HUES64 (cell line): ENCODE results near the gene FGD4.

Experiments
- H3K27ac ChIP-seq: 2 replicates; pipeline ENCODE4 v1.7.0; 2013; ENCODE audit warnings: low read depth, low read length, inconsistent platforms
- H3K27me3 ChIP-seq: 2 replicates; pipeline ENCODE4 v1.6.1; 2013; ENCODE audit warnings: mild to moderate bottlenecking, low read length; ENCODE audit not compliant: insufficient read depth
- H3K36me3 ChIP-seq: 2 replicates; pipeline ENCODE4 v1.6.1; 2013; ENCODE audit warnings: mild to moderate bottlenecking, low read length; ENCODE audit not compliant: insufficient read depth
- H3K4me1 ChIP-seq: 2 replicates; pipeline ENCODE4 v1.6.1; 2013; ENCODE audit warnings: mild to moderate bottlenecking, low read length, moderate library complexity; ENCODE audit not compliant: insufficient read depth
- H3K4me3 ChIP-seq: 2 replicates; pipeline ENCODE4 v1.5.1; 2013; ENCODE audit warnings: mild to moderate bottlenecking, low read length, moderate library complexity
- H3K9ac ChIP-seq: 2 replicates; pipeline ENCODE4 v1.6.1; 2013; ENCODE audit warnings: mild to moderate bottlenecking, low read depth, low read length
- H3K9me3 ChIP-seq: 2 replicates; pipeline ENCODE4 v1.6.1; 2013; ENCODE audit warnings: low read depth, low read length; ENCODE audit not compliant: insufficient read depth
- WGBS: fragments of 150-250, 120-280 bp; methylation state at CpG from one replicate; pipeline ENCODE4 v1.1.7; 2013; ENCODE audit warnings: missing lambda C conversion rate; 5-methylcytosine and 5-hydroxymethylcytosine counted together

The FGD4 gene

GRCh38 chr12:32588604-32589003 is 189.2 kb downstream of the FGD4 start:
- H3K27ac ChIP-seq: no peak overlapping the region
- H3K4me3 ChIP-seq: no peak overlapping the region
- H3K27me3 ChIP-seq: no peaks in the 10 kb centered on the region
- H3K36me3 ChIP-seq: peaks cover 55% of the 10 kb centered on the region
- no peaks in the 10 kb centered on the region for H3K4me1 ChIP-seq
- H3K9ac ChIP-seq: no peak overlapping the region
- 88% methylated on average over 3 of the region's 3 CpGs for WGBS
- no peaks in the 10 kb centered on the region for H3K9me3 ChIP-seq

- Histone ChIP-seq H3K27ac (no peak overlapping the region), H3K27me3 (no peaks in the 10 kb centered on the region), H3K9me3 (no peaks in the 10 kb centered on the region), H3K4me1 (no peaks in the 10 kb centered on the region), H3K4me3 (no peak overlapping the region), H3K36me3 (peaks cover 56% of the 10 kb centered on the region), H3K9ac (no peak overlapping the region)
- WGBS: 81% methylated on average over 4 of the region's 4 CpGs
Observed at GRCh38 chr12:32589165-32589865, 190.0 kb downstream of the FGD4 start.

- Histone ChIP-seq H3K27ac (no peak overlapping the region), H3K36me3 (peaks cover 68% of the 10 kb centered on the region), H3K4me1 (no peaks in the 10 kb centered on the region), H3K27me3 (no peaks in the 10 kb centered on the region), H3K9me3 (no peaks in the 10 kb centered on the region), H3K9ac (no peak overlapping the region), H3K4me3 (no peak overlapping the region)
- WGBS: 94% methylated on average over 2 of the region's 2 CpGs
Observed at GRCh38 chr12:32595251-32595650, 195.9 kb downstream of the FGD4 start.

GRCh38 chr12:32596030-32596429 is 196.7 kb downstream of the FGD4 start:
- Histone ChIP-seq H3K9me3 (no peaks in the 10 kb centered on the region), H3K27me3 (no peaks in the 10 kb centered on the region), H3K27ac (no peak overlapping the region), H3K9ac (no peak overlapping the region), H3K4me3 (no peak overlapping the region), H3K4me1 (no peaks in the 10 kb centered on the region), H3K36me3 (peaks cover 68% of the 10 kb centered on the region)
- WGBS: 72% methylated on average over 1 of the region's 1 CpG

- Histone ChIP-seq H3K27me3 (no peaks in the 10 kb centered on the region), H3K4me1 (no peaks in the 10 kb centered on the region)
Observed at GRCh38 chr12:32598688-32599087, 199.3 kb downstream of the FGD4 start.

GRCh38 chr12:32600681-32601080 is 201.3 kb downstream of the FGD4 start:
- Histone ChIP-seq H3K27me3 (no peaks in the 10 kb centered on the region), H3K9me3 (no peaks in the 10 kb centered on the region), H3K4me1 (peaks cover 4% of the 10 kb centered on the region; the same call in 1 of the 2 replicates), H3K36me3 (peaks cover 75% of the 10 kb centered on the region), H3K4me3 (no peak overlapping the region), H3K27ac (no peak overlapping the region), H3K9ac (no peak overlapping the region)
- 93% methylated on average over 1 of the region's 2 CpGs for WGBS

More at GRCh38 chr12:32598688-32599087, 199.3 kb downstream of the FGD4 start:
- peaks cover 71% of the 10 kb centered on the region for H3K36me3 ChIP-seq
- 100% methylated on average over 1 of the region's 1 CpG for WGBS
- H3K4me3 ChIP-seq: no peak overlapping the region
- no peak overlapping the region for H3K9ac ChIP-seq
- no peaks in the 10 kb centered on the region for H3K9me3 ChIP-seq
- H3K27ac ChIP-seq: no peak overlapping the region

GRCh38 chr12:32603071-32603470 is 203.7 kb downstream of the FGD4 start:
- Histone ChIP-seq H3K4me1 (peaks cover 4% of the 10 kb centered on the region; the same call in 1 of the 2 replicates), H3K9me3 (no peaks in the 10 kb centered on the region), H3K36me3 (peaks cover 82% of the 10 kb centered on the region), H3K9ac (no peak overlapping the region), H3K27me3 (no peaks in the 10 kb centered on the region), H3K4me3 (no peak overlapping the region), H3K27ac (no peak overlapping the region)
- WGBS: 95% methylated on average over 3 of the region's 3 CpGs

- Histone ChIP-seq H3K4me3 (no peak overlapping the region), H3K27ac (no peak overlapping the region), H3K9me3 (no peaks in the 10 kb centered on the region), H3K9ac (no peak overlapping the region), H3K4me1 (peaks cover 4% of the 10 kb centered on the region; the same call in 1 of the 2 replicates), H3K36me3 (peaks cover 82% of the 10 kb centered on the region), H3K27me3 (no peaks in the 10 kb centered on the region)
- WGBS: 91% methylated on average over 2 of the region's 2 CpGs
Observed at GRCh38 chr12:32603858-32604257, 204.5 kb downstream of the FGD4 start.

- Histone ChIP-seq H3K27me3 (no peaks in the 10 kb centered on the region), H3K4me3 (no peak overlapping the region), H3K36me3 (peaks cover 88% of the 10 kb centered on the region), H3K27ac (no peak overlapping the region), H3K4me1 (peaks cover 4% of the 10 kb centered on the region; the same call in 1 of the 2 replicates), H3K9ac (no peak overlapping the region), H3K9me3 (no peaks in the 10 kb centered on the region)
- 65% methylated on average over 2 of the region's 2 CpGs for WGBS
Observed at GRCh38 chr12:32604565-32604964, 205.2 kb downstream of the FGD4 start.

GRCh38 chr12:32605326-32606095 is 206.2 kb downstream of the FGD4 start:
- Histone ChIP-seq H3K27me3 (no peaks in the 10 kb centered on the region), H3K36me3 (peaks cover 89% of the 10 kb centered on the region), H3K4me1 (peaks cover 4% of the 10 kb centered on the region; the same call in 1 of the 2 replicates), H3K9me3 (no peaks in the 10 kb centered on the region), H3K4me3 (no peak overlapping the region), H3K9ac (no peak overlapping the region), H3K27ac (no peak overlapping the region; the same call in 1 of the 2 replicates)
- 98% methylated on average over 3 of the region's 3 CpGs for WGBS

- H3K27ac ChIP-seq: no peak overlapping the region
- no peaks in the 10 kb centered on the region for H3K27me3 ChIP-seq
- peaks cover 4% of the 10 kb centered on the region; the same call in 1 of the 2 replicates for H3K4me1 ChIP-seq
- 99% methylated on average over 2 of the region's 2 CpGs for WGBS
- peaks cover 89% of the 10 kb centered on the region for H3K36me3 ChIP-seq
- H3K9ac ChIP-seq: no peak overlapping the region
- no peak overlapping the region for H3K4me3 ChIP-seq
- H3K9me3 ChIP-seq: no peaks in the 10 kb centered on the region
Observed at GRCh38 chr12:32606443-32606842, 207.1 kb downstream of the FGD4 start.
